Endothelial cell of umbilical vein (primary cell): Measurements from ENCODE around the gene ZNF775.

Experiments
- POLR2A ChIP-seq: IDR thresholded peaks from 2 replicates; pipeline ENCODE4 v1.6.1; 2012; ENCODE audit warnings: low read depth, mild to moderate bottlenecking, control low read depth, low read length
- POLR2AphosphoS5 ChIP-seq: IDR thresholded peaks from 2 replicates; pipeline ENCODE4 v1.6.1; 2012; ENCODE audit warnings: low read depth, mild to moderate bottlenecking, control low read depth, low read length, moderate library complexity; ENCODE audit not compliant: insufficient read depth
- TF ChIP-seq, protein P1 (sequence below), 2 donors: IDR thresholded peaks; 1 replicate in 1 of 2; 2 replicates in 1 of 2; pipeline ENCODE4 v1.5.1; 2011; ENCODE audit warnings: low read length in 2 of 2, mild to moderate bottlenecking in 2 of 2, moderate library complexity in 2 of 2, control low read depth in 1 of 2, inconsistent platforms in 1 of 2, low read depth in 1 of 2; ENCODE audit not compliant: insufficient read depth in 1 of 2; ENCODE audit errors: extremely low read depth in 1 of 2
- TF ChIP-seq, protein P2 (sequence below): IDR thresholded peaks from 2 replicates; pipeline ENCODE4 v1.6.1; 2011; ENCODE audit not compliant: insufficient read depth, insufficient read length

DNA sequence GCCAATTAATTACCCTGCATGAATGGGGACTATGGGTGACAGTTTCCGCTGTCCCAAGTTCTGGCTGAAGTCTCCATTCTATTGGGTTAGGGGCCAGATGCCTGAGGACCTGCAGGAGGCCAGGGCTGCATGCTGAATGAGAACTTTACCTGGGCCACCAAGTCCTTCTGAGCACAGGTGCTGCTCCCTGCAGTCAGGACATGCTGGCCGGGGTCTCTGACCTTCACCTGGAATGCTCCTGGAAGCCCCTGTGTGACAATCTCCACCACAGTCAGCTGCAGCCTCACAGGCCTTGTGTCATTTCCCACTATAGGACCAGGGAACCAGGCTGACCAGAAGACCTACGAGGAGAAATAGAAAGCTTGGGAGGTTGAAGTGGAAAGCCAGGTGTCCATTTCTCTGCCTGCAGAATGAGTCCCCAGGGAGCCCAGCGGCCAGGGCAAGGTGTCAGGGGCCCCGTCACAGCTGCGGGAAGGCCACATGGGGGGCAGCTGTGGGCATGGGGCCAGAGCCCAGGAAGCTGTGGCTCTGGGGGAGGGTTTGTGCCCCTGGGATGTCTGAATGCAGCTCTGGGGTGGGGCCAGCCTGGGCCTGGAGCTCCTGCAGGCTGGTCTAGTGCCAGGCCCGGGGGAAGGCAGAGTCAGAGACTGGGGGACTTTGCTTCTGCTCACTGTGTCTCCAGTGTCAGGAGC, 65.7 kb downstream of the ZNF775 start:
- TF ChIP-seq, protein P1, sequence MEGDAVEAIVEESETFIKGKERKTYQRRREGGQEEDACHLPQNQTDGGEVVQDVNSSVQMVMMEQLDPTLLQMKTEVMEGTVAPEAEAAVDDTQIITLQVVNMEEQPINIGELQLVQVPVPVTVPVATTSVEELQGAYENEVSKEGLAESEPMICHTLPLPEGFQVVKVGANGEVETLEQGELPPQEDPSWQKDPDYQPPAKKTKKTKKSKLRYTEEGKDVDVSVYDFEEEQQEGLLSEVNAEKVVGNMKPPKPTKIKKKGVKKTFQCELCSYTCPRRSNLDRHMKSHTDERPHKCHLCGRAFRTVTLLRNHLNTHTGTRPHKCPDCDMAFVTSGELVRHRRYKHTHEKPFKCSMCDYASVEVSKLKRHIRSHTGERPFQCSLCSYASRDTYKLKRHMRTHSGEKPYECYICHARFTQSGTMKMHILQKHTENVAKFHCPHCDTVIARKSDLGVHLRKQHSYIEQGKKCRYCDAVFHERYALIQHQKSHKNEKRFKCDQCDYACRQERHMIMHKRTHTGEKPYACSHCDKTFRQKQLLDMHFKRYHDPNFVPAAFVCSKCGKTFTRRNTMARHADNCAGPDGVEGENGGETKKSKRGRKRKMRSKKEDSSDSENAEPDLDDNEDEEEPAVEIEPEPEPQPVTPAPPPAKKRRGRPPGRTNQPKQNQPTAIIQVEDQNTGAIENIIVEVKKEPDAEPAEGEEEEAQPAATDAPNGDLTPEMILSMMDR (IDR thresholded peaks at IDR 0.05; ENCODE audit: extremely low read depth in 1 of 2, insufficient read depth in 1 of 2, low read depth in 1 of 2, low read length in 2 of 2): no peak
- TF ChIP-seq POLR2AphosphoS5: no peak
- TF ChIP-seq POLR2A: no peak
- TF ChIP-seq, protein P2, sequence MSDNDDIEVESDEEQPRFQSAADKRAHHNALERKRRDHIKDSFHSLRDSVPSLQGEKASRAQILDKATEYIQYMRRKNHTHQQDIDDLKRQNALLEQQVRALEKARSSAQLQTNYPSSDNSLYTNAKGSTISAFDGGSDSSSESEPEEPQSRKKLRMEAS: no peak
